Activated CD4-positive, alpha-beta memory T cell treated with anti-CD3 and anti-CD28 coated beads for 36 hours (primary cell): Measurements from ENCODE around the gene CACNA2D1. TPM values are rescaled to one million over a fixed set of nuclear protein-coding genes. Genes with fewer than 3 reads are reported as not detected.
"Not testable (repeated sequence)": the region's sequence is repeated elsewhere in the genome, so short reads cannot be mapped to it uniquely, and the experiment has no call there.

ENCODE experiments used
- CTCF ChIA-PET: fragments of 350-600 bp; sonication (Branson Sonifier 250); formaldehyde crosslinking; loops from one replicate; lab custom pipeline; 2021; ENCODE audit warnings: antibody characterized with exemption, inconsistent platforms; lab: Charles Lee
- POLR2A ChIA-PET: fragments of 350-600 bp; sonication (Branson Sonifier 250); formaldehyde crosslinking; loops from one replicate; lab custom pipeline; 2021; ENCODE audit warnings: antibody characterized with exemption; lab: Charles Lee
- DNase-seq: peaks from one replicate; pipeline ENCODE4 v3.0.0-alpha.2; 2020
- H3K27ac Mint-ChIP-seq: one replicate; pipeline ENCODE4 v1.8.0; 2021; ENCODE audit warnings: mixed read lengths
- H3K27me3 Mint-ChIP-seq: one replicate; pipeline ENCODE4 v1.8.0; 2021; ENCODE audit warnings: mixed read lengths
- H3K36me3 Mint-ChIP-seq: one replicate; pipeline ENCODE4 v1.8.0; 2021; ENCODE audit warnings: mixed read lengths
- H3K4me1 Mint-ChIP-seq: one replicate; pipeline ENCODE4 v1.8.0; 2021; ENCODE audit warnings: low read depth, mixed read lengths
- H3K4me3 Mint-ChIP-seq: one replicate; pipeline ENCODE4 v1.8.0; 2021; ENCODE audit warnings: mild to moderate bottlenecking, mixed read lengths
- H3K9me3 Mint-ChIP-seq: one replicate; pipeline ENCODE4 v1.8.0; 2021; ENCODE audit warnings: mixed read lengths
- intact Hi-C: fragments of 100-400 bp; cut with micrococcal nuclease; formaldehyde crosslinking; loops from one replicate; pipeline ENCODE4 v1.15.1; 2023
- total RNA-seq, 2 experiments: library from RNA; stranded (reverse); gene quantifications; one replicate each; pipeline ENCODE4 v1.2.3, GENCODE V29; 2021

Gene CACNA2D1
- total RNA-seq, 2 experiments from 2014 or later = not detected

GRCh38 chr7:82163586-82163985 is 280.0 kb downstream of the CACNA2D1 start:
- H3K4me1 Mint-ChIP-seq = no peaks in the 10 kb centered on the region
- no peak overlapping the region for H3K27ac Mint-ChIP-seq
- no peak overlapping the region for H3K4me3 Mint-ChIP-seq
- no peaks in the 10 kb centered on the region for H3K36me3 Mint-ChIP-seq
- no peak for DNase-seq
- H3K27me3 Mint-ChIP-seq = no peaks in the 10 kb centered on the region
- intact Hi-C loops = no loop called here
- POLR2A ChIA-PET = no interaction called here
- H3K9me3 Mint-ChIP-seq = peaks cover 7% of the 10 kb centered on the region
- CTCF ChIA-PET = no interaction called here

GRCh38 chr7:82162289-82162688 is 281.3 kb downstream of the CACNA2D1 start:
- ChIA-PET POLR2A (no interaction called here), CTCF (no interaction called here)
- Mint-ChIP-seq H3K27ac (no peak overlapping the region), H3K4me3 (no peak overlapping the region), H3K27me3 (no peaks in the 10 kb centered on the region), H3K36me3 (no peaks in the 10 kb centered on the region), H3K4me1 (no peaks in the 10 kb centered on the region), H3K9me3 (peaks cover 7% of the 10 kb centered on the region)
- no peak for DNase-seq
- intact Hi-C loops = no loop called here

- no peak for DNase-seq
- peaks cover 5% of the 10 kb centered on the region for H3K9me3 Mint-ChIP-seq
- H3K27me3 Mint-ChIP-seq = no peaks in the 10 kb centered on the region
- POLR2A ChIA-PET = no interaction called here
- intact Hi-C loops = no loop called here
- no peaks in the 10 kb centered on the region for H3K4me1 Mint-ChIP-seq
- CTCF ChIA-PET = no interaction called here
- no peak overlapping the region for H3K4me3 Mint-ChIP-seq
- H3K36me3 Mint-ChIP-seq = no peaks in the 10 kb centered on the region
- H3K27ac Mint-ChIP-seq = no peak overlapping the region
These were observed 285.2 kb downstream of the CACNA2D1 start for GRCh38 chr7:82158327-82158726.

GRCh38 chr7:82156893-82157292 is 286.7 kb downstream of the CACNA2D1 start:
- Mint-ChIP-seq H3K9me3 (peaks cover 4% of the 10 kb centered on the region), H3K27me3 (no peaks in the 10 kb centered on the region), H3K36me3 (no peaks in the 10 kb centered on the region), H3K4me3 (no peak overlapping the region), H3K27ac (no peak overlapping the region), H3K4me1 (no peaks in the 10 kb centered on the region)
- DNase-seq = no peak
- ChIA-PET CTCF (no interaction called here), POLR2A (no interaction called here)
- intact Hi-C loops = no loop called here

- intact Hi-C loops = no loop called here
- H3K4me1 Mint-ChIP-seq = no peaks in the 10 kb centered on the region
- no peak overlapping the region for H3K27ac Mint-ChIP-seq
- ChIA-PET CTCF (no interaction called here), POLR2A (no interaction called here)
- DNase-seq = no peak
- no peaks in the 10 kb centered on the region for H3K9me3 Mint-ChIP-seq
- no peak overlapping the region for H3K4me3 Mint-ChIP-seq
- no peaks in the 10 kb centered on the region for H3K27me3 Mint-ChIP-seq
- no peaks in the 10 kb centered on the region for H3K36me3 Mint-ChIP-seq
These were observed 287.4 kb downstream of the CACNA2D1 start for GRCh38 chr7:82156168-82156567.

GRCh38 chr7:82154728-82155127 is 288.8 kb downstream of the CACNA2D1 start:
- intact Hi-C loops = no loop called here
- Mint-ChIP-seq H3K9me3 (no peaks in the 10 kb centered on the region), H3K4me1 (no peaks in the 10 kb centered on the region)

GRCh38 chr7:82153776-82154175 is 289.8 kb downstream of the CACNA2D1 start:
- ChIA-PET POLR2A (no interaction called here), CTCF (no interaction called here)
- Mint-ChIP-seq H3K27me3 (no peaks in the 10 kb centered on the region), H3K36me3 (no peaks in the 10 kb centered on the region), H3K4me3 (no peak overlapping the region), H3K4me1 (no peaks in the 10 kb centered on the region), H3K27ac (no peak overlapping the region), H3K9me3 (peaks cover 6% of the 10 kb centered on the region)
- intact Hi-C loops = no loop called here
- no peak for DNase-seq

More at GRCh38 chr7:82154728-82155127, 288.8 kb downstream of the CACNA2D1 start:
- ChIA-PET CTCF (no interaction called here), POLR2A (no interaction called here)
- no peak for DNase-seq
- H3K27me3 Mint-ChIP-seq = no peaks in the 10 kb centered on the region
- no peak overlapping the region for H3K27ac Mint-ChIP-seq
- H3K36me3 Mint-ChIP-seq = no peaks in the 10 kb centered on the region
- H3K4me3 Mint-ChIP-seq = no peak overlapping the region

- intact Hi-C loops = no loop called here
- H3K9me3 Mint-ChIP-seq = peaks cover 9% of the 10 kb centered on the region
- no peaks in the 10 kb centered on the region for H3K27me3 Mint-ChIP-seq
- no peak overlapping the region for H3K27ac Mint-ChIP-seq
- CTCF ChIA-PET = no interaction called here
- no peak overlapping the region for H3K4me3 Mint-ChIP-seq
- no peak for DNase-seq
- POLR2A ChIA-PET = no interaction called here
- no peaks in the 10 kb centered on the region for H3K4me1 Mint-ChIP-seq
- H3K36me3 Mint-ChIP-seq = no peaks in the 10 kb centered on the region
These were observed 290.7 kb downstream of the CACNA2D1 start for GRCh38 chr7:82152858-82153257.

- Mint-ChIP-seq H3K4me1 (no peaks in the 10 kb centered on the region), H3K27me3 (no peaks in the 10 kb centered on the region), H3K4me3 (no peak overlapping the region), H3K27ac (no peak overlapping the region), H3K36me3 (no peaks in the 10 kb centered on the region), H3K9me3 (peaks cover 9% of the 10 kb centered on the region)
- DNase-seq = no peak
- intact Hi-C loops = no loop called here
- ChIA-PET CTCF (no interaction called here), POLR2A (interaction anchor here (0.7 kb wide), 1 partner anchor 25 kb away, joined by 3 read pairs; no protein-coding TSS in a partner anchor)
These were observed 297.1 kb downstream of the CACNA2D1 start for GRCh38 chr7:82146491-82146890.

- H3K27me3 Mint-ChIP-seq = no peaks in the 10 kb centered on the region
These were observed 301.2 kb downstream of the CACNA2D1 start for GRCh38 chr7:82142263-82142864.

GRCh38 chr7:82141427-82141826 is 302.1 kb downstream of the CACNA2D1 start:
- Mint-ChIP-seq H3K36me3 (no peaks in the 10 kb centered on the region), H3K4me1 (no peaks in the 10 kb centered on the region), H3K27me3 (no peaks in the 10 kb centered on the region), H3K9me3 (no peaks in the 10 kb centered on the region), H3K27ac (no peak overlapping the region), H3K4me3 (no peak overlapping the region)
- POLR2A ChIA-PET = no interaction called here
- intact Hi-C loops = no loop called here
- CTCF ChIA-PET = no interaction called here
- DNase-seq = no peak

More at GRCh38 chr7:82142263-82142864, 301.2 kb downstream of the CACNA2D1 start:
- no peak overlapping the region for H3K27ac Mint-ChIP-seq
- no peaks in the 10 kb centered on the region for H3K4me1 Mint-ChIP-seq
- intact Hi-C loops = no loop called here
- no peak overlapping the region for H3K4me3 Mint-ChIP-seq
- CTCF ChIA-PET = no interaction called here
- H3K36me3 Mint-ChIP-seq = no peaks in the 10 kb centered on the region
- POLR2A ChIA-PET = no interaction called here
- DNase-seq = no peak
- H3K9me3 Mint-ChIP-seq = no peaks in the 10 kb centered on the region

GRCh38 chr7:82140608-82141007 is 303.0 kb downstream of the CACNA2D1 start:
- H3K27me3 Mint-ChIP-seq, H3K27ac Mint-ChIP-seq, H3K36me3 Mint-ChIP-seq, H3K4me3 Mint-ChIP-seq, H3K9me3 Mint-ChIP-seq, H3K4me1 Mint-ChIP-seq, CTCF ChIA-PET, intact Hi-C loops, POLR2A ChIA-PET, DNase-seq: not testable (repeated sequence)

- Mint-ChIP-seq H3K4me3 (no peak overlapping the region), H3K27ac (no peak overlapping the region), H3K4me1 (no peaks in the 10 kb centered on the region), H3K36me3 (no peaks in the 10 kb centered on the region), H3K27me3 (no peaks in the 10 kb centered on the region), H3K9me3 (peaks cover 4% of the 10 kb centered on the region)
- intact Hi-C loops = no loop called here
- CTCF ChIA-PET = no interaction called here
- POLR2A ChIA-PET = no interaction called here
- DNase-seq = no peak
These were observed 312.4 kb downstream of the CACNA2D1 start for GRCh38 chr7:82131215-82131614.
